Smooth muscle cell (in vitro differentiated cells): ENCODE results near the gene HSD17B13. TPM values are rescaled to one million over a fixed set of nuclear protein-coding genes. Genes with fewer than 3 reads are reported as not detected.

Source experiments
- DNase-seq: peaks from one replicate; lab custom pipeline; 2025; ENCODE audit not compliant: unreplicated experiment; lab: John Stamatoyannopoulos, UW
- H2AFZ ChIP-seq: fragments of 200-600 bp; sonication (generic); 2 replicates; pipeline ENCODE4 v1.6.0; 2016; ENCODE audit warnings: antibody characterized with exemption, low read depth, mild to moderate bottlenecking
- H3F3A ChIP-seq: fragments of 200-600 bp; sonication (generic); 2 replicates; pipeline ENCODE4 v1.6.0; 2017; ENCODE audit warnings: antibody characterized with exemption, low read depth
- H3K27ac ChIP-seq: fragments of 200-600 bp; sonication (generic); 2 replicates; pipeline ENCODE4 v1.5.1; 2016; ENCODE audit warnings: low read depth, mild to moderate bottlenecking
- H3K27me3 ChIP-seq: fragments of 200-600 bp; sonication (generic); 2 replicates; pipeline ENCODE4 v1.6.1; 2016; ENCODE audit warnings: low read depth, mild to moderate bottlenecking
- H3K36me3 ChIP-seq: fragments of 200-600 bp; sonication (generic); 2 replicates; pipeline ENCODE4 v1.5.1; 2016; ENCODE audit warnings: low read depth
- H3K4me1 ChIP-seq: fragments of 200-600 bp; sonication (generic); 2 replicates; pipeline ENCODE4 v1.5.1; 2016; ENCODE audit warnings: low read depth
- H3K4me2 ChIP-seq: fragments of 200-600 bp; sonication (generic); 2 replicates; pipeline ENCODE4 v1.6.0; 2016; ENCODE audit warnings: mild to moderate bottlenecking
- H3K4me3 ChIP-seq: fragments of 200-600 bp; sonication (generic); 2 replicates; pipeline ENCODE4 v1.5.1; 2016; ENCODE audit warnings: mild to moderate bottlenecking
- H3K79me2 ChIP-seq: fragments of 200-600 bp; sonication (generic); 2 replicates; pipeline ENCODE4 v1.6.0; 2016; ENCODE audit warnings: low read depth, mild to moderate bottlenecking
- H3K9ac ChIP-seq: fragments of 200-600 bp; sonication (generic); 2 replicates; pipeline ENCODE4 v1.6.0; 2016; ENCODE audit warnings: low read depth
- H3K9me3 ChIP-seq: fragments of 200-600 bp; sonication (generic); replicated peaks from 2 replicates; pipeline ENCODE4 v1.5.1; 2016; ENCODE audit warnings: low read depth
- H4K20me1 ChIP-seq: fragments of 200-600 bp; sonication (generic); 2 replicates; pipeline ENCODE4 v1.6.0; 2016; ENCODE audit warnings: low read depth
- WGBS: methylation state at CpG from one replicate; pipeline ENCODE4 v1.1.7; 2016; ENCODE audit warnings: low lambda C conversion rate; 5-methylcytosine and 5-hydroxymethylcytosine counted together
- polyA plus RNA-seq: library from polyadenylated mRNA; unstranded; fragments of >200 nt; fragmentation: Nextera tagmentation; extraction: Ambion mirVana; gene quantifications from 2 replicates; pipeline ENCODE4 v1.2.1, GENCODE V29; 2016
- total RNA-seq: library from RNA; depleted of rRNA; stranded (reverse); fragments of >200 nt; gene quantifications from 2 replicates; pipeline ENCODE4 v1.2.3, GENCODE V29; 2014
- TF ChIP-seq, protein P1 (sequence below): fragments of 200-600 bp; sonication (generic); IDR thresholded peaks from 2 replicates; pipeline ENCODE4 v1.5.1; 2017; ENCODE audit warnings: borderline replicate concordance, mild to moderate bottlenecking, antibody characterized with exemption; ENCODE audit not compliant: insufficient read depth, poor library complexity, severe bottlenecking

HSD17B13 gene
- total and polyA plus RNA-seq, 2 experiments from 2014 or later: not detected

GRCh38 chr4:87268411-87268810 is 54.3 kb downstream of the HSD17B13 start:
- Histone ChIP-seq H3F3A (no peaks in the 10 kb centered on the region), H3K27ac (no peak overlapping the region), H3K36me3 (no peaks in the 10 kb centered on the region), H4K20me1 (no peaks in the 10 kb centered on the region), H3K27me3 (no peaks in the 10 kb centered on the region), H3K79me2 (no peaks in the 10 kb centered on the region), H2AFZ (no peak overlapping the region), H3K4me3 (no peak overlapping the region), H3K4me1 (no peaks in the 10 kb centered on the region), H3K9me3 (no peaks in the 10 kb centered on the region), H3K9ac (no peak overlapping the region), H3K4me2 (no peak overlapping the region)
- TF ChIP-seq, protein P1, sequence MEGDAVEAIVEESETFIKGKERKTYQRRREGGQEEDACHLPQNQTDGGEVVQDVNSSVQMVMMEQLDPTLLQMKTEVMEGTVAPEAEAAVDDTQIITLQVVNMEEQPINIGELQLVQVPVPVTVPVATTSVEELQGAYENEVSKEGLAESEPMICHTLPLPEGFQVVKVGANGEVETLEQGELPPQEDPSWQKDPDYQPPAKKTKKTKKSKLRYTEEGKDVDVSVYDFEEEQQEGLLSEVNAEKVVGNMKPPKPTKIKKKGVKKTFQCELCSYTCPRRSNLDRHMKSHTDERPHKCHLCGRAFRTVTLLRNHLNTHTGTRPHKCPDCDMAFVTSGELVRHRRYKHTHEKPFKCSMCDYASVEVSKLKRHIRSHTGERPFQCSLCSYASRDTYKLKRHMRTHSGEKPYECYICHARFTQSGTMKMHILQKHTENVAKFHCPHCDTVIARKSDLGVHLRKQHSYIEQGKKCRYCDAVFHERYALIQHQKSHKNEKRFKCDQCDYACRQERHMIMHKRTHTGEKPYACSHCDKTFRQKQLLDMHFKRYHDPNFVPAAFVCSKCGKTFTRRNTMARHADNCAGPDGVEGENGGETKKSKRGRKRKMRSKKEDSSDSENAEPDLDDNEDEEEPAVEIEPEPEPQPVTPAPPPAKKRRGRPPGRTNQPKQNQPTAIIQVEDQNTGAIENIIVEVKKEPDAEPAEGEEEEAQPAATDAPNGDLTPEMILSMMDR: no peak
- DNase-seq: no peak
- WGBS: 91% methylated on average over 5 of the region's 5 CpGs

DNA sequence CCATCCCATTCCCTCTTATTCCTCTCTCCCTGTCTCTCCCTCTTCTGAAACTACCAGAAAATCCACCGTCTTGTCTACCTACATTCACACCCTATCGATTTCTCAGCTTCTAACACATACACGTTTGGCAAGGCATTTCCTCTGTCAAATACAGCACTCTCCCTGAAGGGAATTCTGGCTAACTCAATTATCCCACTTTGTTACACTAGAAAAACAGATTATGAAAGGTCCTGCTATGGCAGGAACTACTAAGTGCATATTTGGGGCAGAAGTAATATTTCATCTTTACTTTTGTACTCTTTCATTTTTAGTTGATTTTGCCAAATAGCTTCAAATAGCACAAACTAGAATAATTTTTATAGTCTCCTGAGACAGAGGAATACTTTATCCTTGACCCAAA is 55.7 kb downstream of the HSD17B13 start:
- no peak for DNase-seq
- no peak overlapping the region for H3K27ac ChIP-seq
- no peaks in the 10 kb centered on the region for H3K9me3 ChIP-seq
- H3F3A ChIP-seq: no peaks in the 10 kb centered on the region
- no peak overlapping the region for H3K4me2 ChIP-seq
- no peaks in the 10 kb centered on the region for H3K4me1 ChIP-seq
- no peaks in the 10 kb centered on the region for H3K79me2 ChIP-seq
- H4K20me1 ChIP-seq: no peaks in the 10 kb centered on the region
- WGBS: 72% methylated on average over 3 of the region's 3 CpGs
- H3K4me3 ChIP-seq: no peak overlapping the region
- TF ChIP-seq, protein P1: no peak
- no peaks in the 10 kb centered on the region for H3K27me3 ChIP-seq
- H3K36me3 ChIP-seq: no peaks in the 10 kb centered on the region
- H2AFZ ChIP-seq: no peak overlapping the region
- no peak overlapping the region for H3K9ac ChIP-seq

GRCh38 chr4:87262886-87263285 is 59.8 kb downstream of the HSD17B13 start:
- Histone ChIP-seq H3K27me3 (no peaks in the 10 kb centered on the region), H3K9me3 (no peaks in the 10 kb centered on the region), H3F3A (no peaks in the 10 kb centered on the region), H3K36me3 (no peaks in the 10 kb centered on the region), H3K27ac (no peak overlapping the region), H3K4me3 (no peak overlapping the region), H3K4me2 (no peak overlapping the region), H3K9ac (no peak overlapping the region), H3K79me2 (no peaks in the 10 kb centered on the region), H4K20me1 (no peaks in the 10 kb centered on the region), H2AFZ (no peak overlapping the region), H3K4me1 (no peaks in the 10 kb centered on the region)
- DNase-seq: no peak
- TF ChIP-seq, protein P1: no peak
- WGBS: 95% methylated on average over 1 of the region's 1 CpG

GRCh38 chr4:87260477-87260876 is 62.2 kb downstream of the HSD17B13 start:
- 85% methylated on average over 2 of the region's 2 CpGs for WGBS
- H3K36me3 ChIP-seq: no peaks in the 10 kb centered on the region
- no peak for DNase-seq

More at GRCh38 chr4:87260477-87260876, 62.2 kb downstream of the HSD17B13 start:
- no peak overlapping the region for H3K4me3 ChIP-seq
- no peaks in the 10 kb centered on the region for H3K79me2 ChIP-seq
- H3K4me2 ChIP-seq: no peak overlapping the region
- no peak overlapping the region for H2AFZ ChIP-seq
- H3K27ac ChIP-seq: no peak overlapping the region
- no peaks in the 10 kb centered on the region for H3K27me3 ChIP-seq
- H3F3A ChIP-seq: no peaks in the 10 kb centered on the region
- H3K4me1 ChIP-seq: no peaks in the 10 kb centered on the region
- TF ChIP-seq, protein P1: no peak
- H4K20me1 ChIP-seq: no peaks in the 10 kb centered on the region
- H3K9me3 ChIP-seq: no peaks in the 10 kb centered on the region
- H3K9ac ChIP-seq: no peak overlapping the region
